GM21786 (cell line): Measurements from ENCODE around the gene EMX2.

Experiments
- ATAC-seq: cut with Tn5 transposase; IDR thresholded peaks from one replicate; pipeline ENCODE4 v1.9.1; 2021; ENCODE audit not compliant: unreplicated experiment

Gene EMX2

GRCh38 chr10:117596706-117597105, 54.2 kb downstream of the EMX2 start:
- no peak for ATAC-seq

- ATAC-seq = no peak
Measured at GRCh38 chr10:117597216-117597615, 54.7 kb downstream of the EMX2 start.
